ENCODE data around the gene TRAF2.

TRAF2 gene

DNA sequence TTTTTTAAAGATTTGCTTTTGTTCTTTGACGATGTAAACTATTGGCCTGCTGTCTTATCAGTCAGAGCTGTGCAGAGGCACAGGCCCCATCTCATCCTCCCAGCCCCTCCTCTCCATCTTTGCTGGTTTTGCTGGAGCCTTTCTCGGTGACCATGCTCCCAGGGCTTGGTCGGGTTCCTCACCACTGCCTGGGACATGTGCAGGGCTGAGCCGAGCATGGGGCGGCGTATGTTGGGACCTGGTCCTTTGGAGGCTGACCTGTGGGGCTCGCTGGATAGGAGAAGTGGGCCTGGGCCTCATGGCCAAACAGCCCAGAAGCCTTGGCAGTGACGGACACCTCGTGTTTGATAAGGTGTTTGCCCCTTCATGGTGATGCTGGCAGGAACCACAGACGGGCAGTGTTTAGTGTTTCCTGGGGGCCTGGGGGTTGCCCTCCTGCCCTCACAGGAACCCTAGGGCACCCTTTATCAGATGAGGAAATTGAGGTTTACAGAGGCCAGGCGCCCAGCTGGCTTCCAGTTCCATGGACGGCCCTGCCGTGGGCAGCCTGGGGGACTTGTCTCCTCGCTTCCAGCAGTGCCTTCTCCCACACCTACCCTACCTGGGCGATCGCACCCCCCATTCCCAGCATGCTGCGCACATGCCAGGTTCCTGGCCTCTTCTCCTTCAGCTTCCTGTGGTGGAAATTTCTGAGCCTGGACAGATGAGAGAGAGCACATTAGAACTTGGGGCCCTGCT is 27.6 kb downstream of the TRAF2 start:
- no peak for DNase-seq (ENCODE audit: low read depth)

DNA sequence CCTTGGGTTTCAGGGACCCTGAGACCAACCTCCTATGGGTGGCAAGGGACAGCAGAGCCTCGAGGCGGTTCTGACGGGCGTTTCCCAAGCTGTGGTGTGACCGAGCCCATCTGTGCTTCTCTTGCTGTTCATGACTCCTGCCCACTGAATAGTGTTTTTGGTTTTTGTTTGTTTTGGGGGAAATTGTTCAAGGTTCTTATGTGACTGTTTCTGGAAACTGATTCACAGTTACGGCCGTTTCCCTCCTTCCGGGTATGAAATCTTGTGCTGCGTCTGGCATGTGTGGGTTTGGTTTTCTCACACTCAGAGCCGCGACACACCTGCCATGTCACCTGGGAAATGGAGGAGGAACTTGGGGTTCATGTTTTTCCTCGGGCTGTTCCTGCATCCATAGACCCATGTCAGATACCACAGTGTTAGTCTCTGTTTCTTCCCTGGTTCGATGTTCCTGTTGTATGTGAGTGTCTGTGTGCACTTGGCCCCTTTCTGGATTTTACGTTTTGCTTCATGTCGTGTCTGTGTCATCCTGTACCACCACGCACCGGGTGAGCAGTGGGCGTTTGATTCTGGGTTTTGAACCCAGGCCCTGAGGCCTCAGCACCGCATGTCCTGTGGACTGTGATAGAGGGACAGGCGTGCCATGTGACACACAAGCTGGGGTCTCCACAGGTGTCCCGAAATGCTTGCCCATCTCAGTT is 29.5 kb downstream of the TRAF2 start:
- DNase-seq (ENCODE audit: low read depth), result no peak

DNA sequence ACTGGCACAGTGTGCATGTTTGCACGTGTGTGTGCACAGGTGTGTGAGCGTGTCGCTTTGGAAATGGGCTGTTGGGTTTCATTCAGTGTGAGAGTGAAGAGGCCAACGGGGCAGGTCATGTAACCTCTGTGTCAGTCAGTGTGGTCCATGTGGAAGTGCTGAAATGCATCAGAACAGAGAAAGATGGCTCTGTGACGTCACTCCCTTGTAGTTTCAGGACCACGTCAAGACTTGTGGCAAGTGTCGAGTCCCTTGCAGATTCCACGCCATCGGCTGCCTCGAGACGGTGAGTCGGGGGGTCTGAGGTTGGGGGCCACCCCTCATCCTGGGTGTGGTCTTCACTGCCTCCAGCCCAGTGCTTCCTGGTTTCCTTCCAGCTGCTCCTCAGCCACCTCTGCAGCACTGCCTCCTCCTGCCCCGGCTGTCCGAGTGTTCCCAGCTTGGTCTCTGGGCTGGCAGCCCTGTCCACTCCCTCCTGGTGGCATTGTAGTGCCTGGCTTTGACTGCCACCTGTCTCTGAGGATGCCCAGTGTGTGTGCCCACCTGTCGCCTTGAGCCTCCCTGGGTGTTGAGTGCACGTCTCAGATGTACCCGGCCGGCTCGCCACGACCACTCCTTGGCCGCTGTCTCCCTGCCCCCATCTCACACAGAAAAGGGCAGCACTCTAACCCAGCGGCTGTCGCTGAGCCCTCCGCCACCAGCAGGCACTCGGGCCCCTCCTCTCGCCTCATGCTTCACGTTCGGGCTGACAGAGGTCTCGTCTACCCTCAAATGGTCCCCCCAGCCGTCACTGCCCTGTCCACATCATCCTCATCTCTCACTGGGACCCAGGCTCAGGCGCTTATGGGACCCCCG is 30.2 kb downstream of the TRAF2 start:
- no peak for DNase-seq (ENCODE audit: low read depth)

DNA sequence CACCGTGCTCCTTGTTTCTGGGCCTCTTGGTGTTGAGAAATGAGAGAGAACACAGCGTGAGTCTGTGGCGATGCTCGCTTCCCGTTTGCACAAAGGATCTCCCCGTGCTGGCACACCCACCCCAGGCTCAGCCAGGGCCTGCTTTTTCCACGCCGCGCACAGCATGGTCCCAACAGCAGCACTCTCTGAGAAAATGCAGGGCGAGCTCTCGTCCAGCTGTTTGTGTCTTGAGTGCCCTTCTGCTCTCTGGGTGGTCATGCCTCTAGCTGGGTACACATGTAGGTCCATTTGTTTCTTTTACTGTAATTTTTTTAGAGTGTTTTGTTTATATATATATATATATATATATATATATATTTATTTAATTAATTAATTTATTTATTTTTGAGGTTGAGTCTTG is 31.6 kb downstream of the TRAF2 start:
- DNase-seq (ENCODE audit: low read depth), result no peak

DNA sequence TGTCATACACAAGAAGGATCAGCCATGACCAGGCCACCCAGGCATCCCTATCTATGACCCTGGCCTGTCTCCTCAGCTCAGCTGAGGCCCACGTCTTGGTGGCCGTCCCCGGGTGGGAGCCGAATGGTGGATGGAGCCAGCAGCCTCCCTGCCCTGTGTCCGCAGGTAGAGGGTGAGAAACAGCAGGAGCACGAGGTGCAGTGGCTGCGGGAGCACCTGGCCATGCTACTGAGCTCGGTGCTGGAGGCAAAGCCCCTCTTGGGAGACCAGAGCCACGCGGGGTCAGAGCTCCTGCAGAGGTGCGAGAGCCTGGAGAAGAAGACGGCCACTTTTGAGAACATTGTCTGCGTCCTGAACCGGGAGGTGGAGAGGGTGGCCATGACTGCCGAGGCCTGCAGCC is 33.8 kb downstream of the TRAF2 start:
- no peak for DNase-seq (ENCODE audit: low read depth)

DNA sequence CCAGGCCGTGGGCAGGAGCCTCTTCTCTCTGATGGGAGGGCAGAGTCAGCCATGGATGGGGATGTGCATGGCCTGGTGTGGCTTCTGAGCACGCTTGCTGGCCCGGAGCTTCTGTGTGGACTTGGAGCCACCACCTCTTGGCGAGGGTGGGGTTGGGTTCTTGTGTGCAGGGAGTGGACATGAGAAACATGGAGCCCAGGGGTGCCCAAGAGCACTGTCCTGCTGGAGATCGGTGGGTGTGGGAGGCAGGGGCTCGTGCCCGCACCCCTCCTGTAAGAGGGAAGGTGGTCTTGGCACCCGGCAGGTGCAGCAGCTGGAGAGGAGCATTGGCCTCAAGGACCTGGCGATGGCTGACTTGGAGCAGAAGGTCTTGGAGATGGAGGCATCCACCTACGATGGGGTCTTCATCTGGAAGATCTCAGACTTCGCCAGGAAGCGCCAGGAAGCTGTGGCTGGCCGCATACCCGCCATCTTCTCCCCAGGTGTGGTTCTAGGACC is 34.5 kb downstream of the TRAF2 start:
- DNase-seq (ENCODE audit: low read depth), result no peak

DNA sequence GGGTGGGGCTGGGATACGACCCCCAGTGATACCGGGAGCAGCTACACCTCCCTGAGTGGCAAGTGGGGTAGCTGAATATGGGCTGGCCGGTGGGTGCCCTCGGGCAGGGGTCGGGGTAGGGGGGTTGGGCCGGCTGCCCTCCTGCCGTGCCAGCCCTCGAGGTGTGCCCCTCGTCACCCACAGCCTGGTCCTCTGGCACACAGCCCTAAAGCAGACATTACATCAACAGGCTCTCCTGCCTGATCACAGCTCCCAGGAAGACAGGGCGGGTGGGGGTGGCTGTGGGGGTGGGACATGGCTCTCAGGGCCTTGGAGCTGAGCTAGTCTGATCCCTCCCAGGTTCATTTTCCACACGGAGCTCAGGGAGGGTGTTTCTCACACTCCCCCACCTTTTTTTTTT is 35.0 kb downstream of the TRAF2 start:
- no peak for DNase-seq (ENCODE audit: low read depth)

DNA sequence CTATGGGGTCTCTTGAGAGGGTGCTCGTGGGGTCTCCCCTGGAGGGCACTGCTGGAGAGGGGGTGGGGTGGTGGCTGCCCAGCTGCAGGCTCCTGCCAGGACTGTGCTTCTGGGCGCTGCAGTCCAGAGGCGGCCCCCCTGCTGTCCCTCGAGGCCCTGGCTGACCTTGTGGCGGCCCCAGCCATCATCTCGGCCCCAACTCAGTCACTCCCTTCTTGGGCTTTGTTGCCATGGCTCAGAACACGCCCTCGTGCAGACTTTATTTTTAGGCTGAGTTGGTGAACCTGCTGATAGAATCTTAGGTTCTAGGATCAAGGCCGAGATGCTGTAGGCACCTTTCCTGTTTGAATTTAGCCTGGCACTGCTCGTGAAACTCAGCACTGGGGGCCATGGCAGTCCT is 35.4 kb downstream of the TRAF2 start:
- no peak for DNase-seq (ENCODE audit: low read depth)

DNA sequence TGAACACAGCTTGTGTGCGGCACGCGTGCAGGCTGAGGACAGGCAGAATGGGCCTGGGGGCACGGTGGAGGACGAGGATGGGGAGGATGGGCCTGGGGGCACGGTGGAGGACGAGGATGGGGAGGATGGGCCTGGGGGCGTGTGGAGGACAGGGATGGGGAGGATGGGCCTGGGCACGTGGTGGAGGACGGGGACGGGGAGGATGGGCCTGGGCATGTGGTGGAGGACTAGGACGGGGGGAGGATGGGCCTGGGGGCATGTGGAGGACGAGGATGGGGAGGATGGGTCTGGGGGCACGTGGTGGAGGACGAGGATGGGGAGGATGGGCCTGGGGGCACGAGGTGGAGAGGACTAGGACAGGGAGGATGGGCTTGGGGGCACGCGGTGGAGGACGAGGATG is 36.2 kb downstream of the TRAF2 start:
- no peak for DNase-seq (ENCODE audit: low read depth)

DNA sequence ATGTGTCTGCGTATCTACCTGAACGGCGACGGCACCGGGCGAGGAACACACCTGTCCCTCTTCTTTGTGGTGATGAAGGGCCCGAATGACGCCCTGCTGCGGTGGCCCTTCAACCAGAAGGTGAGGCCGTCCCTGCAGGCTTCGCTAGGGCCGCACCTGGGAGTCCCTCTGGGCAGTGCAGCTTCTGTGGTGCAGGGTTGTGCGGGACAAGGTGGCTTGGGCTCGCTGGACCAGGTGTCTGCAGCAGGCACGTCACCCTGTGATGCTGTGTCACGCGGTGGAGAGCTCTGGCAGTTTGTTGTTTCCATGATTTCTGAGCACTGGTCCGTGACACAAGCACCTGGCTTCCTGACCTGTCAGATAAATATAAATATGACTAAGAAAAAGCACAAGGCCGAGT is 37.6 kb downstream of the TRAF2 start:
- DNase-seq (ENCODE audit: low read depth), result no peak

DNA sequence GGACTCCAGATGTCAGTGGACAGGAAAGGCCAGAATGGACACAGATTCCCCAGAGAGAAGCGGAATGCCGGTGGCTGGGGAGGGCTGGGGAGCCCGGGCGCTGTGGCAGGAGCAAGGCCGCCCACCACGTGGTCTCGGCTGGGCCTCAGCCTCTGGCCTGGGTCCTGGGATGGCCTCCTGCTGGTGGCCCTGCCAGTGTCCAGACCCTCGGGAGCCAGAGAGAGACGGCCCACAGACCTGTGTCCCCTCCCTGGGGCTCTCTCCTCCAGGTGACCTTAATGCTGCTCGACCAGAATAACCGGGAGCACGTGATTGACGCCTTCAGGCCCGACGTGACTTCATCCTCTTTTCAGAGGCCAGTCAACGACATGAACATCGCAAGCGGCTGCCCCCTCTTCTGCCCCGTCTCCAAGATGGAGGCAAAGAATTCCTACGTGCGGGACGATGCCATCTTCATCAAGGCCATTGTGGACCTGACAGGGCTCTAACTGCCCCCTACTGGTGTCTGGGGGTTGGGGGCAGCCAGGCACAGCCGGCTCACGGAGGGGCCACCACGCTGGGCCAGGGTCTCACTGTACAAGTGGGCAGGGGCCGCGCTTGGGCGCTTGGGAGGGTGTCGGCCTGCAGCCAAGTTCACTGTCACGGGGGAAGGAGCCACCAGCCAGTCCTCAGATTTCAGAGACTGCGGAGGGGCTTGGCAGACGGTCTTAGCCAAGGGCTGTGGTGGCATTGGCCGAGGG is 39.3 kb downstream of the TRAF2 start:
- DNase-seq (ENCODE audit: low read depth), result no peak

DNA sequence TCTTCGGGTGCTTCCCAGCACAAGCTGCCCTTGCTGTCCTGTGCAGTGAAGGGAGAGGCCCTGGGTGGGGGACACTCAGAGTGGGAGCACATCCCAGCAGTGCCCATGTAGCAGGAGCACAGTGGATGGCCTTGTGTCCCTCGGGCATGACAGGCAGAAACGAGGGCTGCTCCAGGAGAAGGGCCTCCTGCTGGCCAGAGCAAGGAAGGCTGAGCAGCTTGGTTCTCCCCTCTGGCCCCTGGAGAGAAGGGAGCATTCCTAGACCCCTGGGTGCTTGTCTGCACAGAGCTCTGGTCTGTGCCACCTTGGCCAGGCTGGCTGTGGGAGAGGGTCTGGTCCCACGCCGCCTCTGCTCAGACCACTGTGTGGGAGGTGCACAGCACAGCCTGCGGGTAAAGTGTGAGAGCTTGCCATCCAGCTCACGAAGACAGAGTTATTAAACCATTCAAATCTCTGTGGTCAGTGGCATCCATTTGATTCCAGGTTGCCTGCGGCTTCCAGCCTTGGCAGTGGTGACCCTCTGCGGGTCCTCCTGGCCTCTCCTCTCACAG is 39.9 kb downstream of the TRAF2 start:
- DNase-seq (ENCODE audit: low read depth), result no peak

DNA sequence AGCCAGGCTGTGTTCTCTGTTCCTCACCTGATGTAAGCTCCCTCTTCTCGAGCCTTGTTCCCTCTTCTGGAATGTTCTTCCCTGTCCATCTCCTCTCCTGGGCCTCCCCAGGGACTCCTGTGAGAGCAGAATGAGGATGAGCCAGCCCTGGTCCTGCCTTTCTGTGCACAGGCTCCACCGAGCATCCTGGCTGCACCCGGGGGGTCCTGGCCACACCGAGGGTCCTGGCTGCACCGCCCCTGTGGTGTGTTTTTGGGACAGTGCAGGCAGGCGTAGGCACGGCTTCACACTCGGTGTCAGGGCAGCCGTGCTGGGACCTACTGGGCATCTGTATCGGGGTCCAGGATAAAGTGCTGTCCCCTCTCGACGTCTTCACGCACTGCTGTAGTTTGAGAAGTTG is 40.4 kb downstream of the TRAF2 start:
- no peak for DNase-seq (ENCODE audit: low read depth)

DNA sequence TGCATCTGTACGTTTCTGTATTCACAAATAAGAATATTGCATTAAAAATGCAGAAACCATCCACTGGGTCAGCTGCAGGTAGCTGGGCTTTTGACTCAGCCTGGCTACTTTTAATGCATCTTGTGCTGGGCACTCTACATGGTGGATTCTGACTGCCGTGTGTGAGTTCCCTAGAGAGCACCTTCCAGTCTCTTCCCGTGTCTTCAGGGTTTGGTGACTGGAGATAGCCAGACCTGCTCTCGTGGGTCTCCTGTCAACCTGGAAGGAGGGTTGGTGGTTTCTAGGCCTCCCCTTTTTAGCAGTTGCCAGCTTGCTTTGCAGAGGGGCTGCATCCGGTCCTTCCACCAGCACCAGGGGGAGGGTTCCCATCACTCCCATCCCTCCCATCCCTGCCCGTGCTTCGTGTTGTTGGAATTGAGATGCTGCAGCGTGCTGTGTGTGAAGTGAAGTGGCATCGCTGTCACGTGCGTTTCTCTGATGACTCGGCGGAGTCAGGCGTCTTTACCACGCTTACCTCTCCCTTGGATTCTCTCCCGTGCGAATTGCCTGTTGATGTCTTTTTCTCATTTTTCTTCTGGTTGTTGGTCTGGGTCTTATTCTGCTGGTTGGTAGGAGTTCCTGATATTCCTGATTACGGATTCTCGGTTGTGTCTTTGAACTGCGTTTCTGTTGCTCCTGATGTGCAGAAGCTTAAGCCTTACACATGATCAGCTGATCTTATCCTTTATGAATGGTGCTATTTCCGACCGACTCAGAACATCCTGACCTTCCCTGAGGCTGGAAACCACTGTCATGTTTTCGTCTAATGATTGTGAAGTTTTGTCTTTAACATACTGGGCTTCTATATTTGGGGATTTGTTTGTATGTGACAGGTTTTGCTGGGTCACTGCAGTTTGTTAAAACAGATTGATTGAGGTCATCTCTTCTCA is 41.3 kb downstream of the TRAF2 start:
- no peak for DNase-seq (ENCODE audit: low read depth)

DNA sequence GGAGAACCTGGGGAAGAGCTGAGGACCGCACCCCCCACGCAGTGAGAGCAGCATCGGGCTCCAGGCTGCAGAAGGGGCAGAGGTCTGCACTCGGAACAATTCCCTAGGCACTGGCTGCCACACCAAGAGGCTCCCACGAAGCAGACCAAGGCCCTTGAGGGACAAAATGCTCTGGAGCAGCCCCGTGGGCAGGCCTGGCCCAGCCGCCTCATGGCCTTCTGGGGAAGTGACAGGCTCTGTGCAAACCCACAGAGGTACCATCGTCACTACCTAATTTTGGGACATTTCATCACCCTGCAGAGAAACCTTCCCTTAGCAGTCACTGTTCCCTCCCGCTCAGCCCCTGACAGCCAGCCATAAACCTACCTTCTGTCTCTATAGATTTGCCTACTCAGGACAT is 42.3 kb downstream of the TRAF2 start:
- no peak for DNase-seq (ENCODE audit: low read depth)

DNA sequence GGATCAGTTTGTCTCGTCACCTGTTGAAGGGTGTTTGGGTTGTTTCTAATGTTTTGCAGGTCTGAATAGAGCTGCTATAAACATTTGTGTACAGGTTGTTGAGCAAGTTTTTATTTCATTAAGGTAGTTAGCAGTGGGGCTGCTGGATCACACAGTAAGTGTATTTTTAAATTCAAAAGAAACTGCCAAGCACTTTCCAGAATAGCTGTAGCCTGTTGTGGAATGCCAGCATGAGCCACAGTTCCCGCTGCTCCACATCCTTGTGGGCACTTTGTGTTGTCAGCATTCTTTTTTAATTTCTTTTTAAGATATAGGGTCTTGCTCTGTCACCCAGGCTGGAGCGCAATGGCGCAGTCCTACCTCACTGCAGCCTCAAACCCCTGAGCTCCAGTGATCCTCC is 43.7 kb downstream of the TRAF2 start:
- DNase-seq (ENCODE audit: low read depth), result no peak

DNA sequence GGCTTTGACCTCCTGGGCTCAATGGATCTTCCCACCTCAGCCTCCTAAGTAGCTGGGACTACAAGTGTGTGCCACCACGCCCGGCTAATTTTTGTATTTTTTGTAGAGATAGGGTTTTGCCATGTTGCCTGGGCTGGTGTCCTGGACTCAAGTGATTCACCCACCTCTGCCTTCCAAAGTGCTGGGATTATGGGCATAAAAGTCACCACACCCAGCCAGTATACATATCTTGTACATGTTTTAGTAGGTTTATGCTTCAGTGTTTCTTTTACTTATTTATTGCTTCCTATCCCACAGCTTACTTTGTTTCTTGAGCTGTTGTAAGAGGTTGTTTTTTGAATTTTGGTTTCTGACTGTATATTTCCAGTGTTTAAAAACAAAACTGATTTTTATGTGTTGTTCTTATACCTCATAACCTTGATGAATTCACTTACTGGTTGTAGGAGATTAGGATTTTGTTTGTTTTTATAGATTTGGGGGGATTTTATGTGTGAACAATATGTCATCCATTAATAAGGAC is 45.4 kb downstream of the TRAF2 start:
- no peak for DNase-seq (ENCODE audit: low read depth)

DNA sequence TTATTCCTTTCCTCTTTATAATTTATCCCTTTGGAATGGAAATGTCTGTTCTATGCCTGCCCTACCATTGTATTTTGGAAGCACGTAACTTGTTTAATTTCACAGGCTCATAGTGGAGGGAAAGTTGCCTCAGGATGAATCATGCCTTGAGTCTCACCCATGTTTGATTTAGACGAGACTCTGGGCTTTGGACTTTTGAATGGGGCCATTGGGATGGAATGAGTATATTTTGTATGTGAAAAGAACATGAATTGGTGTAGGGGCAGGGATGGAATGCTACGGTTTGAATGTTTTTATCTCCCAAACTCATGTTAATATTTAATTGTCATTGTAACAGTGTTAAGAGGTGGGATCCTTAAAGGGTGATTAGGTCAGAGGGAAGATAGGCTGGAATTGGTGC is 48.0 kb downstream of the TRAF2 start:
- DNase-seq (ENCODE audit: low read depth), result no peak

DNA sequence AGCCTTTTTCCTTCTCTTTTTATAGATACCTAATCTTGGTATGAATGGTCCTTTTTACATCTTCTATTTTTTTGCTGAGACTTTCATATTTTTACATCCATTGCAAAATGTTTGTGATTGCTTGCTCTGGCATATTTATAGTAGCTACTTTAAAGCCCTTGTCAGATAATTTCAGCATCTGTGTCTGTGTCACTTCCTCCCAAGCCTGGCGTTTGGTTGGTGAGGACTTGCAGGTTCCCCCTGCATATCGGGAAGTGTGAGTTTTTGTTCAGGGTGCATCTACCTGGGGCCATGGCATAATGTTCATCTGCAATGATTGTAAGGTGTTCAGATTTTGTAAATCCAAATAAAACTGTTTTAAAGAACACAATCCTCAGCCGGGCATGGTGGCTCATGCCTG is 49.3 kb downstream of the TRAF2 start:
- no peak for DNase-seq (ENCODE audit: low read depth)

DNA sequence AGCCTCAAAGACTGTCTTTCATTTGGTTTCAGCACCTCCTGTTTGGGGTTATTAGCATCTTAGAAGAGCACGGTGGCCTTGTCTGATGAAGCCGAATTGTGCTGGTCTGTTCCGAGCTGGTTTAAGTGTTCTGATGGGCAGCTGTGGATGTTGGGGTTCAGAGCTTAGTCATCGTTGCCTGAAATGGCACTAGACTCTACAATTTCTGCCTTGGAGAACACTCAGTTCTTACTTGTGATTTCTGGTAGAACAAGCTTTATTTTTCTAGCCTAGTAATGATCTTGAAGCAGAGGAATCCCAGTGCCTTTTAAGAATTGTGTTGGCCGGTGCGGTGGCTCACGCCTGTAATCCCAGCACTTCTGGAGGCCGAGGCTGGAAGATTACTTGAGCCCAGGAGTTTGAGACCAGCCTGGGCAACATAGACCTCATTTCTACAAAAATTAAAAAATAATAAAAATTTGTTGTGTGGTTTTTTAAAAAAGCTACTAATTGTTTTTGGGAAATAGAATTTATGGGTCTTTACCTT is 50.4 kb downstream of the TRAF2 start:
- DNase-seq (ENCODE audit: low read depth), result no peak
